T-helper 1 cell treated with Interleukin-12 subunit alpha and Interleukin-12 subunit beta and Interleukin-4 antibody, amounts not matched to agents 30 μg/mL and 1 μg/mL, for 36 hours (primary cell): ENCODE results near the gene SET.
A peak's percentile ranks its signal among the peaks of the same experiment; 100 is the strongest.
"Not testable (repeated sequence)": the region's sequence is repeated elsewhere in the genome, so short reads cannot be mapped to it uniquely, and the experiment has no call there.

Source experiments
- H3K27ac Mint-ChIP-seq: one replicate; pipeline ENCODE4 v1.8.0; 2021; ENCODE audit warnings: mild to moderate bottlenecking, mixed read lengths
- H3K27me3 Mint-ChIP-seq: one replicate; pipeline ENCODE4 v1.8.0; 2021; ENCODE audit warnings: low read depth, mixed read lengths
- H3K36me3 Mint-ChIP-seq: one replicate; pipeline ENCODE4 v1.8.0; 2021; ENCODE audit warnings: low read depth, mixed read lengths
- H3K4me1 Mint-ChIP-seq: one replicate; pipeline ENCODE4 v1.8.0; 2021; ENCODE audit warnings: low read depth, mixed read lengths
- H3K4me3 Mint-ChIP-seq: one replicate; pipeline ENCODE4 v1.8.0; 2021; ENCODE audit warnings: mild to moderate bottlenecking, moderate library complexity, mixed read lengths
- H3K9me3 Mint-ChIP-seq: one replicate; pipeline ENCODE4 v1.8.0; 2021; ENCODE audit warnings: mixed read lengths

SET gene, protein sequence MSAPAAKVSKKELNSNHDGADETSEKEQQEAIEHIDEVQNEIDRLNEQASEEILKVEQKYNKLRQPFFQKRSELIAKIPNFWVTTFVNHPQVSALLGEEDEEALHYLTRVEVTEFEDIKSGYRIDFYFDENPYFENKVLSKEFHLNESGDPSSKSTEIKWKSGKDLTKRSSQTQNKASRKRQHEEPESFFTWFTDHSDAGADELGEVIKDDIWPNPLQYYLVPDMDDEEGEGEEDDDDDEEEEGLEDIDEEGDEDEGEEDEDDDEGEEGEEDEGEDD

DNA sequence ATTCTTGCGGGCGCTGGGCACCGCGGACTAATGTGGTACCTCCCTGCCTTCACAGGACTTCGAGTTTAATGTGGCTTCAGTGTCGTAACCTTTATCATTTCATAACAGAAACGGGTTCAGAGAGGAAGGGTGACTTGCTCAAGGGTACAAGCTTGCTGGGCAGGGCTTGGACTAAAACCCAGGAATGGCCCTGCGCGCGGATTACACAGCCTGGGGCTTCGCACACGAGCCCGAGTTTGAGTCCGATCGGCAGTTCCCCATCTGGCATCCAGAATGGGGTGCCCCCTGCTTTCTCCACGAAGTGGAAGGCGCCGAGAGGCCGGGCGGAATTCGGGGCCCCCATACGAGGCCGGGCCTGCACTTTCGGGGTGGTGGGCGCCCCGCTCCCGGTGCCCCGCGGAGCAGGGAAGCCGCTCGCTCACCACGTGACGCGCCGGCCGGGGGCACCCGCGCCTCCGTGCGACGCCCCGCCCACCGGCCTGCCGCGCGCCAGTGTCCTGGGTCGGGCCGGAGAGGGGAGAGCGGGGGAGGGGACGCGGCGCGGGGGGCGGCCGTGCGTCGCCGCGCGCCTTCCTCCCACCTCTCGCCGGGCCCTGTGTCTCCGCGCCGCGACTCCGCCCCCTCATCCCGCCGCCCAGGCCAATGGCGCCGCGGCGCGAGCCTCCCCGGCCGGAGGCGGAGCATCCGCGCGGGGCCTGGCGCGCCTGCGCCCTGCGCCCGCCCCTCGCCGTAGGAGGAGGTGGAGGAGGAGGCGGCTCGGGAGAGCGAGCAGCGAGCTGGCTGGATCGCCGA, at the start of gene SET:
SET (plus strand) TSS at position 722 of the 792 bp plus-strand sequence. CDS start 361 bp downstream, outside the sequence.
- Mint-ChIP-seq H3K9me3 (no peaks in the 10 kb centered on the region), H3K36me3 (peaks cover 32% of the 10 kb centered on the region), H3K4me1 (peaks cover 53% of the 10 kb centered on the region), H3K27ac (peak within 1 kb of the TSS; percentile 94), H3K27me3 (no peaks in the 10 kb centered on the region), H3K4me3 (peak within 1 kb of the TSS; percentile 87)

DNA sequence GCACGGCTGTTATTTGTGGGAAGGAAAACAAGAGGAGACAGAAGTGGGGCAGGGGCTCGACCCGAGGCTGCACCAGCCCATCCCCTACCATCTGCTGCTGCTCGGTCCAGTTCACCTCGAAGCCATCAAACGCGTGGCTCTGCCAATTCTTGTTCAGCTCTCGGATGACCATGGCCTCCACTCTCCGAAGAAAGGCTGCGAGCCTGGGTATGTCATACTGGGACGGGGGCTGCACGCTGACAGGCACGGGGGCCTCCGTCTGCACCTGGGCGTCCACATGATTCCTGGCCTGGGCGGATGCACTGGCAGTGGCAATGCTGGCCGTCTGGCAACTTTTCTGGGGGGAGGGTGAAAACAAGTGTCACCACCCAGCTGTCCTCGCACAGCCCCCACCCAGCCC, 48.4 kb upstream of the SET start:
- Mint-ChIP-seq H3K27ac (no peak overlapping the region), H3K27me3 (no peaks in the 10 kb centered on the region), H3K4me3 (no peak overlapping the region), H3K36me3 (peaks cover 2% of the 10 kb centered on the region), H3K9me3 (no peaks in the 10 kb centered on the region), H3K4me1 (no peaks in the 10 kb centered on the region)

DNA sequence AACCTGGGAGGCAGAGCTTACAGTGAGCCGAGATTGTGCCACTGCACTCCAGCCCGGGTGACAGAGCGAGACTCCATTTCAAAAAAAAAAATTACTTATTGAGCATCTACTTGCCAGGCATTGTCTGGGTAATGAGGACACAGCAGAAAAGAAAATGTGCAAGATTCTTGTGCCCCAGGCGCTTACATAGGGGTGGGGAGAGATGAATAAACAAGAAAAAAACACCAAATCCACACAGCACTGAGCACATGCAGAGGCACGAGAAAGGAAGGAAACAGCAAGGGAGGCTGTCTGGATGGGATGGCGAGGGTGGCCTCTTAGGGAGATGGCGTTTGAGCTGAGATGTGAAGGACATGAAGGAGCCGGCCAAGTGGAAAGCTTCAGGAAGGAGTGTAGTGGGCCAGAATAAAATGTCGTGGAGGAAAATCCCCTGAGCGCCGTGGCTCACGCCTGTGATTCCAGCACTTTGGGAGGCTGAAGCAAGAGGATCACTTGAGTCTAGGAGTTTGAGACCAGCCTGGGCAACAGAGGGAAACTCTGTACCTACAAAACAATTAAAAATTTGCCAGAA, 46.3 kb upstream of the SET start:
- Mint-ChIP-seq H3K27me3 (no peaks in the 10 kb centered on the region), H3K36me3 (peaks cover 2% of the 10 kb centered on the region), H3K9me3 (no peaks in the 10 kb centered on the region), H3K4me1 (peaks cover 4% of the 10 kb centered on the region), H3K4me3 (no peak overlapping the region), H3K27ac (peak overlapping the region; percentile 12)

DNA sequence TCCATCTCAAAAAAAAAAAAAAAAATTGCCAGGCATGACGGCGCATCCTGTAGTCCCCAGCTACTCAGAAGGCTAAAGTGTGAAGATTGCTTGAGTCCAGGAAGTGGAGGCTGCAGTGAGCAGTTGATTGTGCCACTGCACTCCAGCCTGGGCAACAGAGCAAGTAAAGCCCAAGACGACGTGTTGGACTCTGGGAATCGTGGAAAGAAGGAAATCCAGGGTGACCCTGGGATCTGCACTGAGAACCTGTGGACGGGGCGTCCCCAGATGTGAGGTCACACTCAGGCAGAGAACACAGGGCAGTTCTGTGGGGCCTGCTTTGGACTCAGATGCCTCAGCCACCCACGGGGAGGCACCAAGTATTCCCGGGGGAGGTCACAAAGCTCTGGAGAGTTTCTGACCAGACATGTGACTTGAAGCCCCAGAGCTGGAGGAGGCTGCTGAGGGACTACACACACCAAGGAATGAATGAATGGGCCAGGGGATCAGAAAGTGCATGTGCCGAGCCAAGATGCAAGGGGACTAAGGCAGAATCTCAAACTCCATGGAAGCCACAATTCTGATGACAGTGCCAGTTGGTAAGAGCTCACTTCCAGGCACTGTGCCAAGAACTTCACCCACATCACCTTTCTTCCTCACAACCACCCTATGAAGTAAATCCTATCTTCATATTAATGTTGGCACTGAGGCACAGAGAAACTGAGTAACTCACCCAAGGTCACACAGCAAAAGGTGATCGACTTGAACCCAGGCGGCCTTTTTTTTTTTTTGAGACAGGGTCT, 45.3 kb upstream of the SET start:
- peaks cover 4% of the 10 kb centered on the region for H3K4me1 Mint-ChIP-seq
- peaks cover 2% of the 10 kb centered on the region for H3K36me3 Mint-ChIP-seq
- peak overlapping the region; percentile 70 for H3K27ac Mint-ChIP-seq
- no peaks in the 10 kb centered on the region for H3K9me3 Mint-ChIP-seq
- H3K4me3 Mint-ChIP-seq, result no peak overlapping the region
- H3K27me3 Mint-ChIP-seq, result no peaks in the 10 kb centered on the region

DNA sequence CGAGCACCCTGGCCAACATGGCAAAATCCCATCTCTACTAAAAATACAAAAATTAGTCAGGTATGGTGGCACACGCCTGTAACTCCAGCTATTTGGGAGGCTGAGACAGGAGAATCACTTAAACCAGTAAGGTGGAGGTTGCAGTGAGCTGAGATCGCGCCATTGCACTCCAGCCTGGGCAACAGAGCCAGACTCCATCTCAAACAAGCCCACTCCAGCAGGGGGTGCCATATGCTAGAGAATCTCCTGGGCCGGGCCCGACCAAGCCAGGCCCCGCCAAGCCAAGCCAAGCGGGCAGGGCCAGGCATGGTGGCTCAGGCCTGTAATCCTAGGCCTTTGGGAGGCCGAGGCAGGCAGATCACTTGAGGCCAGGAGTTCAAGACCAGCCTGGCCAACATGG, 40.8 kb upstream of the SET start:
- not testable (repeated sequence) for H3K36me3 Mint-ChIP-seq, H3K27me3 Mint-ChIP-seq, H3K4me3 Mint-ChIP-seq, H3K9me3 Mint-ChIP-seq, H3K27ac Mint-ChIP-seq, H3K4me1 Mint-ChIP-seq

DNA sequence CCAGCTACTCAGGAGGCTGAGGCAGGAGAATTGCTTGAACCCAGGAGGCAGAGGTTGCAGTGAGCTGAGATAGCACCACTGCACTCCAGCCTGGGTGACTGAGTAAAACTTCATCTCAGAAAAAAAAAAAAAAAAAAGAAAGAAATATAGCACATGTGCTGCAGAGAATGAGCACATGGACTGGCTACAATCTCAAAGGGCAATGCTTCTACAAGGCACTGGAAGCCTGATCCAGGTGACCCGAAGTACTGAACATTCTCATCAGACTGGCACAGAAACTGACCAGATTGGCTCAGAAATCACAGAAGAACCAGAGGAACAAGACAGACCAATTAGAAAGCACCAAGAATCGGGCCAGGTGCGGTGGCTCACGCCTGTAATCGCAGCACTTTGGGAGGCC, 37.2 kb upstream of the SET start:
- Mint-ChIP-seq H3K27ac (peak overlapping the region; percentile 49), H3K4me1 (peaks cover 2% of the 10 kb centered on the region), H3K9me3 (no peaks in the 10 kb centered on the region), H3K27me3 (no peaks in the 10 kb centered on the region), H3K36me3 (no peaks in the 10 kb centered on the region), H3K4me3 (no peak overlapping the region)

DNA sequence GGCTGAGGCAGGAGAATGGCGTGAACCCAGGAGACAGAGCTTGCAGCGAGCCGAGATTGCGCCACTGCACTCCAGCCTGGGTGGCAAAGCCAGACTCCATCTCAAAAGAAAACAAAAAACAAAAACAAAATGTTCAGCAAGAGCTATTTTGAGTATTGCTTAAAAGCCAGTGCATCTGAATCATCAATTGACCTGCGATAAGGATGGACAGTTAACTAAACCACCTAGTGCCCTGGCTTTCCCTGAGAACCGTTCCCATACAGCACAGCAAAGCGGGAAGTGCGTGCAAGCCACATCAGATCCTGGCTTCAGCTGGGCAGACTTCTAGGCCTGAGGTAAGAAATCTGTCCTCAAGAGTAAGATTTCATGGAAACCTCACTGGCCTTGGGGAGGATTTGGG, 35.1 kb upstream of the SET start:
- H3K36me3 Mint-ChIP-seq, result no peaks in the 10 kb centered on the region
- H3K27me3 Mint-ChIP-seq, result no peaks in the 10 kb centered on the region
- H3K4me1 Mint-ChIP-seq, result peaks cover 6% of the 10 kb centered on the region
- no peaks in the 10 kb centered on the region for H3K9me3 Mint-ChIP-seq
- H3K4me3 Mint-ChIP-seq, result no peak overlapping the region
- H3K27ac Mint-ChIP-seq, result no peak overlapping the region

DNA sequence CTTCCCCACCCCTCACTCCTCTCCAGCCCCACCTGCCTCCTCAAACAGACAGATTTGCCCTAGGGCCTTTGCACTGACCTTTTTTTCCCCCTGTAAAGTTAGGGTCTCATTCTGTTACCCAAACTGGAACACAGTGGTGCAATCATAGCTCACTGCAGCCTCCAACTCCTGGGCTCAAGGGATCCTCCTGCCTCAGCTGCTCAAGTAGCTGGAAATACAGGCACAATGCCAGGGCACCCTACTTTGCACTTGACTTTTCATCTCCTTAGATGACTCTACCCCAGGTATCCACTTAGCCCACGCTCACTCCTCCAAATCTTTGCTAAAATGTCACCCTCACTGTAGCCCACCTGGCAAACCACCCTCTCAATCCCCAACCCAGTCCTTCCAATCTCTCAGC, 34.5 kb upstream of the SET start:
- Mint-ChIP-seq H3K4me3 (peak overlapping the region; percentile 16), H3K9me3 (no peaks in the 10 kb centered on the region)

DNA sequence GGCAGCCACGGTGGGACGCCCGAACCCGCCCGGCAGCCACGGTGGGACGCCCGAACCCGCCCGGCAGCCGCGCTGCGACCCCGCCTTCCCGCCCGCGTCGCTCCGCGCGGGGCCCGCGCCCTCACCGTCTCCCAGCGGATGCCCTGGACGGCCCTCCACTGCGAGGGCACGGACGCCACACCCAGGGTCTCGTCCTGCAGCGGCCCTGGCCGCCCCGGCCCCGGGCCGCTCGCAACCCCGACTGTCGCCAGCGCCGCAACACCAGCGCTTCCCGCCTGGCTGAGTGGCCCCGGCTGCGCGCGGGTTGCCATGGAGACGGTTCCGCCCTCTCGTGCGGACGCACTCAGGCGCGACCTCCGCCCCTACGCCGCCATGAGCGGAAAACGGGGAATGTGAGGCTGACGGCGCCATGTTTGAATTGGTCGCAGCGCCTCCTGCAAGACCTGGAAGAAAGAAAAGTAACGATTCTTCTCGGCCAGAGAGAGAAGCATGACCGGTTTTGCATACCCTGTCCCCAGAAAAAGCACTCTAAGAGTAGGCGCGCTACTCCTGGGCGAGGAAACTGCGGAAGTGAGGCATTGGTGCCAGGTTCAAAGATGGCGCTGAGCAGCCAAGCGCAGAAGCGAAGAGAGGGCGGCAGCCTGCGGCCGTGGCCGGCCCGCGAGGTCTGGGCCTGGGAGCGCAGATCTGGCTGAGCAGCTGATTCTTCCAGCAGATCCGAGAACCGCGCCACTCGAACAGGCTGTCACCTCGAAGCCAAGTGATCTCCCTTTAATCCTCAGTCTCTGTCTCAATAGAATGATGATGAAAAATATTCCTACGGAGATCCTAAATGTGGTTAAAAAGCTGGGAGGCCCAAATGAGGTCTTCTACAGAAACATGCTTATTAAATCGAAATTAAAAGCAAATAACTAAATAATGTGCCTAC, 32.3 kb upstream of the SET start, which contains the start of gene DYNC2I2:
DYNC2I2 (minus strand) TSS at position 432 of the 928 bp plus-strand sequence; CDS start at position 311, 121 bp downstream.
- H3K36me3 Mint-ChIP-seq, result no peaks in the 10 kb centered on the region
- peak within 1 kb of the TSS; percentile 100 for H3K27ac Mint-ChIP-seq
- H3K4me3 Mint-ChIP-seq, result peak within 1 kb of the TSS; percentile 91
- no peaks in the 10 kb centered on the region for H3K9me3 Mint-ChIP-seq
- H3K4me1 Mint-ChIP-seq, result peaks cover 6% of the 10 kb centered on the region
- no peaks in the 10 kb centered on the region for H3K27me3 Mint-ChIP-seq

More for the DNA sequence above, 34.5 kb upstream of the SET start:
- H3K27me3 Mint-ChIP-seq, result no peaks in the 10 kb centered on the region
- no peaks in the 10 kb centered on the region for H3K36me3 Mint-ChIP-seq
- H3K4me1 Mint-ChIP-seq, result peaks cover 6% of the 10 kb centered on the region
- no peak overlapping the region for H3K27ac Mint-ChIP-seq

DNA sequence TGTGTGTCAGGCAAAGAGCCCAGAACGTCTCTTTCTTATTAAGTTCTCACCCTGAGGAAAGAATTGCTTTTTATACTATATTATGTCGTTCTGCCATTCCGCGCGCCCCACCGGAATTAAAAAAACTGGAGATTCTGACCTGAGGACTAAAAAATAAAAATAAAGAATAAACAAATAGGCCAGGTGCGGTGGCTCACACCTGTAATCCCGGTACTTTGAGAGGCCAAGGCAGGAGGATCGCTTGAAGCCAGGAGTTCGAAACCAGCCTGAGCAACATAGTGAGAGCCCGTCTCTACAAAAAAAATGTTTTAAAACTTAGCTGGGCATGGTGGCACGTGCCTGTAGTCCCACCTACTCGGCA, 31.7 kb upstream of the SET start:
- Mint-ChIP-seq H3K36me3 (no peaks in the 10 kb centered on the region), H3K4me1 (peaks cover 6% of the 10 kb centered on the region), H3K9me3 (no peaks in the 10 kb centered on the region), H3K4me3 (peak overlapping the region; percentile 91), H3K27me3 (no peaks in the 10 kb centered on the region), H3K27ac (peak overlapping the region; percentile 100)

DNA sequence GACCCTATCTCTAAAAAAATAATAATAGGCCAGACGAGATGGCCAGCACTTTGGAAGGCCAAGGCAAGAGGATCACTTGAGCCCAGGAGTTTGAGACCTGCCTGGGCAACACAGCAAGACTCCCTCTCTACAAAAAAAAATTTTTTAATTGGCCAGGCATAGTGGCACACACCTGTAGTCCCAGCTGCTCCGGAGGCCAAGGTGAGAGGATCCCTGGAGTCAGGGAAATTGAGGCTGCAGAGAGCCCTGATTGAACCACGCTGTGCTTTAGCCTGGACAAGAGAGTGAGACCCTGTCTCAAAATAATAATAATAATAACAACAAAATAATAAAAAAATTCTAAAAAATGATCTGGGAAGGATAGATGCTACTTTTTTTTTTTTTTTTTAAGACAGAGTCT, 31.2 kb upstream of the SET start:
- no peaks in the 10 kb centered on the region for H3K9me3 Mint-ChIP-seq
- no peak overlapping the region for H3K4me3 Mint-ChIP-seq
- no peaks in the 10 kb centered on the region for H3K36me3 Mint-ChIP-seq
- peaks cover 6% of the 10 kb centered on the region for H3K4me1 Mint-ChIP-seq
- H3K27me3 Mint-ChIP-seq, result no peaks in the 10 kb centered on the region
- H3K27ac Mint-ChIP-seq, result peak overlapping the region; percentile 100

DNA sequence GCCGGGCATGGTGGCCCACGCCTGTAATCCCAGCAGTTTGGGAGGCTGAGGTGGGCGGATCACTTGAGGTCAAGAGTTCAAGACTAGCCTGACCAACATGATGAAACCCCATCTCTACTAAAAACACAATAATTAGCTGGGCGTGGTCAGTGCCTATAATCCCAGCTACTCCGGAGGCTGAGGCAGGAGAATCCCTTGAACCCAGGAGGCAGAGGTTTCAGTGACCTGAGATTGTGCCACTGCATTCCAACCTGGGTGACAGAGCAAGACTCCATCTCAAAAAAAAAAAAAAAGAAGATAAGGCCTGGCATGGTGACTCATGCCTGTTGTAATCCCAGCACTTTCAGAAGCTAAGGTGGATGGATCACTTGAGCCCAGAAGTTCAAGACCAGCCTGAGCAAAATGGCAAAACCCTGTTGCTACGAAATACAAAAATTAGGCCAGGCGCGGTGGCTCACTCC, 22.5 kb upstream of the SET start:
- not testable (repeated sequence) for H3K4me1 Mint-ChIP-seq, H3K27ac Mint-ChIP-seq, H3K36me3 Mint-ChIP-seq, H3K27me3 Mint-ChIP-seq, H3K4me3 Mint-ChIP-seq, H3K9me3 Mint-ChIP-seq

DNA sequence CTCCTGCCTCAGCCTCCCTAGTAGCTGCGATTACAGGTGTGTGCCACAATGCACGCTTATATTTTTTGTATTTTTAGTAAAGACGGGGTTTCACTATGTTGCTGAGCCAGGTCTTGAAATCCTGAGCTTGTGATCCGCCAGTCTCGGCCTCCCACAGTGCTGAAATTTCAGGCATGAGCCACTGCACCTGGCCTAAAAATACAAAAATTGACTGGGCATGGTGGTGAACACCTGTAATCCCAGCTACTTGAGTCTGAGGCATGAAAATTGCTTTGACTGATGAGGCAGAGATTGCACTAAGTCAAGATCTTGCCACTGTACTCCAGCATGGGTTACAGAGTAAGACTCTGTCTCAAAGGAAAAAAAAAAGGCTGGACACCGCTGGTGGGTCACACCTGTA, 19.2 kb upstream of the SET start:
- Mint-ChIP-seq H3K9me3 (no peaks in the 10 kb centered on the region), H3K36me3 (no peaks in the 10 kb centered on the region), H3K27ac (no peak overlapping the region), H3K4me3 (no peak overlapping the region), H3K4me1 (no peaks in the 10 kb centered on the region), H3K27me3 (no peaks in the 10 kb centered on the region)
